Measurements from ENCODE around the gene TMEM238L.
A peak's percentile ranks its signal among the peaks of the same experiment; 100 is the strongest.

TMEM238L gene

DNA sequence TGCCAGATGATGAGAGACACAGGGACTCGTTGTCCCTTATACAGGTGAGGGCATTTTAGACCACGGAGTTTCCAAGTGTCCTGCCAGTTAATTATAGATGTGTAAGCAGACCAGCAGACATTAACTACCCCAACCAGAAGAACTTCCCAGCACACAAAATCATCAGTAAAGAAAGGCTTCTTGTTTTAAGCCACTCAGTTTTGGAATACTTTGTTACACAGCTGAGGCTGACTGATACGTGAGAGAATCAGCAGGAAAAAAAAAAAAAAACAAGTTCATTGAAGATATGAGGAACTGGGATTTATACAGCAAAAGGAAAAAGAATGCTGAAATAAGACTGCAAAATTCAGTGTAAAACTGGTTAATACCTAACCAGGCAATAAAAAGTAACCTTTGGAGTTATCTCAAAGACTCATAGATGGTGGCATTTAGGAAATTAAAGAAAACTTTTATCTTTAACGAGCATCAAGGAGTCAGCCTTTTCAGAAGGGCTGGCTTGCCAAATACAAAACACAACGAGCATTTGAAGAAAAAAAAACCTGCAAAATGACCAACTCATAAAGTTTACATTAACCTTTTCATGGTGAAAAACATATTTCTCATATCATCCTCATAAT, 28.1 kb downstream of the TMEM238L start:
- no peak for DNase-seq (ENCODE audit: low read depth in 1 of 2, low spot score in 1 of 2)

DNA sequence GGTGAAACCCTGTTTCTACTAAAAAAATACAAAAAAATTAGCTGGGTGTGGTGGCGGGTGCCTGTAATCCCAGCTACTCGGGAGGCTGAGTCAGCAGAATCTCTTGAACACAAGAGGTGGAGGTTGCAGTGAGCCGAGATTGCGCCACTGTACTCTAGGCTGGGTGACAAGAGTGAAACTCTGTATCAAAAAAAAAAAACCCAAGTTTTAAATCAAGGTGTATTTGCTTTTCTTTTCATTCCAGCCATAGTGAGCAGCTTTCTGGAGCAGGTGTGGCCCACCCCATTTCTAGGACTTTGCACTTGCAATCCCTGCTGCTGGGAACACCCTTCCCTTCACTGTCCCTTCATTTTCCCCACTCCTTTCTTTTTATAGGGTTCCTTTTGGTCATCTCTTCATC, 28.8 kb downstream of the TMEM238L start:
- no peak for DNase-seq (ENCODE audit: low read depth in 1 of 2, low spot score in 1 of 2)

DNA sequence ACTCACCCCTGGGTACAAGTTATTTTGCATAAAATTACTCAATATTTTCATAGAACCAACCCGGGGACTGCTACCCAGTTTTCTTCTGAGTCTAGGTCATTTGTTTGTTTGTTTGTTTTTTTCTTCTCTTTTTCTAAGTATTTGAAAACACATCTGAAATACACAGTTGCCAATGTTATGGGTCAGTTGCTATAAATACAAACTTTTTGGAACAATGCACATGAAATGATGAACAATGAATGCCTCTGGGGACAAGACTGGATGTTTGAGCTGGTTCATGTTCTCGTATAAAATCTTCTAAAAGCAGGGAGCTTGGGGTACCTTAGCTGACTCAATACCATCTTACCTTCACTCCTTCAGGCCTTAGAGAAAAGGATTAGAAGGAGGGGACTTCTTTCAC, 30.5 kb downstream of the TMEM238L start:
- DNase-seq (ENCODE audit: low read depth in 1 of 2, low spot score in 1 of 2): no peak

DNA sequence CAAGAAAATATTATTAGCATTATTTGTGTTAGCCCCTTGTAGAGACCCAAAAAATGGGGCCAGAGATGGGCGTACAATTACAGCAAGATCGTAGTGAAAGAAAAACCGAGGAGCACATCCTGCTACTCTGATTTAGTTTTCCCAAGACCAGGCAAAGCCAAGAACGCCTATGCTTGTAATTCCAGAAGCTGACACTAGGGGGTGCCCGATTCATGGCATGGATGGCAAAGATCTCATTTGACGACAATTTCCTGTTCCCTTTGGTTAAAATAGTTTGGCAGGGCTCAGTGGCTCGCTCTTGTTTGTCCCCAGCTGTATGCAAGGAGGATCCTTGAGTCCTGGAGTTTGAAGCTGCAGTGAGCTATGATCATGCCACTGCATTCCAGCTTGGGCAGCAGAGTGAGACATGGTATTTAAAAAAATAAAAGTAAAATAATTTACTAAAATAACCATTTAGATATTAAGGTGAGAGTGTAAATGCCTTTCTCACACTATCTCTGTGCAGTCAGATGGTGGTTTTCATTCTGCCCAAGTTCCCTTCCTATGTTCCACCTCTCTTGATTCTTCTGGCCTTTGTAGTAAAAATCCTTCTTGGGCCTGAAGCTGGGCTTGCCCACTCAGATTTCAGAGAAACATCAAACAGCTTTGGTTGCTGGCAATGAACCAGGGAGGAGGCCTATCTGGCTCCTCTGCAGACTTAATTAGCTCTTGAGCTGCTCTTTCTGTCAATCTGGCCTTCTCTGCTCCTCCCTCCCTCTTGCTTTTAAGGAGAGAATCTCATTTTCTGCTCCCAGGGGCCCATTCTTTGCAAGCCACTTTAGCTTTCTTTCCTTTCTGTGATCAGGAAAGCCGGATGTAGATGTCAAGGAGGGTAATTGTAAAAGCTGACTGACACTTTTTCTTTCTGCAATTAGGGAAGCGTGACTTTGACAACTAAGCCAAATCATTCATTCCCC, 31.2 kb downstream of the TMEM238L start:
- peak; percentile 7 to 27 for DNase-seq (ENCODE audit: low read depth in 1 of 2, low spot score in 1 of 2)

DNA sequence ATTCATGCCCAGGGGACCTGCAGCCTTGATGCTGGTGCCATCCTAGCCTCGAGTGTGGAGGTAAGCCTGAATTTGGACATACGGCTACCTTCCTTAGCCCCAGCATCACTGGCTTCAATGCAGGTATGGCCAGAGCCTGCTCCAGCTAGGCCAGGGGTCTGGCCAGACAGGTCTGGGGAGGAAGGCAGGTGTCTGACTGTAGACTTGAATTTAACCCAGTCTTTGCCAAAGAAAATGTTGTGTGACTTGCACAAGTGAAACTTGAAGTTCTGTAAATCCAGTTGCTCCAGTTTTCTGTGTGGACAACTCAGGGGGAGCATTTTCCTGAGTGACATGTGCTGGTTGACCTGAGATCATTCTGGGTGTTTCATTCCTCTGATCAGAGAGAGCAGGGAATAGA, 32.8 kb downstream of the TMEM238L start:
- no peak for DNase-seq (ENCODE audit: low read depth in 1 of 2, low spot score in 1 of 2)

DNA sequence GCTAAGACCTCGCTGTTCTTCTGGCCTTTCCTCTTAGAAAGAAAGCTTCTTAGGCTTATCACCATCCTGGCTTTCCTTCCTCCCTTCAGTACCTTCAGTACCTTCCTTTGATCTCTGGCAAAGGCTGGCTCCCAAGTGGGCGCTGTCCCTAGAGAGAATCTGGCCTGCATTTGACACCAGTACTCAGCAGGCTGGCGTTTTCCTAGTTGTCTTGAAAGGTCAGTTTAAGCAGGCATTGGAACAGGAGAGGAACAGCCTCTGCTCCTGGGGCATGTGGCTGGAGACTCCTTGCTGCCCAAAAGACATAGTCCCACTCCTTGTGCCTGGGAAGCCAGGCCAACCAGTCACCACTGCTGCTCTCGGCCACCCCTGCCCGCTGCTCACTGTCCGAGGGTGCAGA, 34.1 kb downstream of the TMEM238L start:
- DNase-seq (ENCODE audit: low read depth in 1 of 2, low spot score in 1 of 2): no peak

DNA sequence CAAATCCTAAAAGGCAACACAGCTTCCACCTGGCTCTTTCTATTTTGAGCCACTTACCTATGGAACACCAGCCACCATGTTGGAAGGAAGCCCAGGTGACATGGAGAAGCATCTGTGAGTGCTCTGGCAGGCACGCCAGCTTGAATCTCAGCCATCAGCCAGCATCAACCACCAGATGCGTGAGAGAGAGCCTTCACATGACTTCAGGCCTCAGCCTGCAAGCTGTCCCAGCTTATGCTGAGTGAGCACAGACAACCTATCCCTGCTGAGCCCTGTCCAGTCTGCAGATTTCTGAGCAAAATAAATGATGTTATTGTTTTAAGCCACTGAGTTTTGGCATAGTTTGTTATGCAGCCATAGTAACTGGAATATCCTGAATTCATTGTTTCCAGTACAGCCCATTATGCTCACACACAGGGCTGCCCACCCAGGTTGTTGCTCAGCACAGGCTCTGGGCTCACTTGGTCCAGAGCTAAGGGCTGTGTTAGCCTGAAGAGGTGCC, 35.1 kb downstream of the TMEM238L start:
- no peak for DNase-seq (ENCODE audit: low read depth in 1 of 2, low spot score in 1 of 2)

DNA sequence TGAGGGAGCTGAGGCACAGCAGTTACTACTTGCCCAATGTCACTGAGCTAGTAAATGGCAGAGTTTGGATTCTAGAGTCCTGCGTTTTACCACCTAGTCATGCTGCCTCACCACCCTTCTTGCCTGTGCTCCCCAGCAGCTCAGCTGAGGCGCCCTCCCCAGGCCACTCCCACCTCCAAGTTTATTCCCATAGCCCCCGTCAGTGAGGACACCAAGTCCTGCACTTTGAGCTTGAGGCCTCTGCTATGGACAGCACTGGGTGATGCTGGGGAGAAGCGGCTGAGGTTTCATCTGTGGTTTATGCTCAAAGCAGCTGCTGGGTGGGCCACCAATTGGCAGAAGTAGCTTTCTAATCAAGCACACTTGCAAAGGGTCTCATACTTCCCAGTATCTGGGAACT, 36.7 kb downstream of the TMEM238L start:
- no peak for DNase-seq (ENCODE audit: low read depth in 1 of 2, low spot score in 1 of 2)

DNA sequence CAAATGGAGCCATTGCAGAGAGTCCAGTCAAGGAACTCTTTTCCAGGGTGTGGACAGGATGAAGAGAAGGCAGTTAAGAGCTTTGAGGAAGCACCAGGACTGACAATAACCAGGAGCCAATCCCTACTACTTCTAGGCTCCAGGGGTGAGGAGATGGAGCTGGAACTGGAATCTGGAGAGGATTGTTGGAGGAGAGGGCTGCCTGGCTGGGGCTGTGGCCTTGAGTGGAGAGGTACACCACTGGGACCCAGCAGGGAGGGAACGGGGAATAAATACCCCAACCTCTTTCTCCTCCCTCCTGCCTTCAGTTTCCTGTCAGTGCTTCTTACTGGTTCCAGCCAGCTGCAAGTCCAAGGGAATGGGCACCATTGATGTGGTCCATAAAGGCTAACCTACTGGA, 41.9 kb downstream of the TMEM238L start:
- DNase-seq (ENCODE audit: low read depth in 1 of 2, low spot score in 1 of 2): no peak

DNA sequence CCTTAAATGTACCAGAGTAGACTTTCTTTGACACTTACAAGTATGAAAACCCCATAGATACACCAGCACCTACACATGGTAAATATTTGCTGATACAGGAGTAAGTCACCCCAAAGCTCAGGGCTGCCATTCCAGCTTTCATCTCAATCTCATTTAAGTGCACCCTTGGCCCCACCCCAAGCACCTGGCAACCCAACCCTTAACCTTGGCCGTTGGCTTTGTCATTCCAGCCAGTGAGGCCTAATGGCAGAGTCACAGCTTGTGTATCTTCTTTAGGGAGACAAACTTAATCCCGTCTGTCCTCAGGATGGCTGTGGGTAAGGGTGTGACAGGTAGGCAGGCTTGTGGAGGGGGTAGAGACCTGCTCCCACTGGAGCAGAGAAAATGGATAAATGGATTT, 42.6 kb downstream of the TMEM238L start:
- no peak for DNase-seq (ENCODE audit: low read depth in 1 of 2, low spot score in 1 of 2)

DNA sequence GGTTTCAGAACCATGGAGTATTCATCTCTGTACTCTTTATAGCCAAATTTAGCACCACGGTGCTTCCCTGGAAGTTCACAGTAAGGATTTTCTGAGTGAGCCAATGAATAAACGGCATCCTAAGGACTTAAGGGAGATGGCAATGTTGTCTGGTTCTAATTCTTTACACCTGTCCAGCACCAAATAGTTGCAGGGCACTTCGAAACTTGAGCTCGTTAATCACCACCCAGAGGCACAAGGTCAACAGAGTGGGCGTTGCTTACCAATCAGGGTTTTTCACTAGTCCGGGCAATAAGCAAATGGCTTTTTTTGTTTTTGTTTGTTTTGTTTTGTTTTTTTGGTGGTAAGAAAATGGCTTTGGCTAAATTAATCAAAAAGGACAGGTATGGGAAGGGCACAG, 45.8 kb downstream of the TMEM238L start:
- no peak for DNase-seq (ENCODE audit: low read depth in 1 of 2, low spot score in 1 of 2)

DNA sequence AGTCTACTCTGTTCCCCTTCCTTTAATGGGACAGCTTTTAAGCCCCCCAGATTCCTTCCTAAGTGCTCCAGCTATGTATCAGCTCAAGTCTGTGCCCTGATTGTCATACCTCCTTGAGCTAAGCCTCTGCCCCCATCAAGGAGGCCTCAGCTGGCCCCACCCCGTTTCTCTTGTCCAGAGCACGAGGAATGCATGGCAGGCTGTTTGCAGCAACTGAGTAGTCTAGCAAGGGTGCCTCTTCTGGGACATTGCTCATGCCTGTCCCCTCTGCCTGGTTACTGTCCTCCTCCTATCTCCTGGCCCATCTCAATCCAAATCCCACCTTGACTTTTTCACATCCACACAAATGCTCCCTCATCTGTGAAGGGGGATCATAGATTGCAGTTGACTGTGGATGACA, 46.3 kb downstream of the TMEM238L start:
- DNase-seq (ENCODE audit: low read depth in 1 of 2, low spot score in 1 of 2): no peak

DNA sequence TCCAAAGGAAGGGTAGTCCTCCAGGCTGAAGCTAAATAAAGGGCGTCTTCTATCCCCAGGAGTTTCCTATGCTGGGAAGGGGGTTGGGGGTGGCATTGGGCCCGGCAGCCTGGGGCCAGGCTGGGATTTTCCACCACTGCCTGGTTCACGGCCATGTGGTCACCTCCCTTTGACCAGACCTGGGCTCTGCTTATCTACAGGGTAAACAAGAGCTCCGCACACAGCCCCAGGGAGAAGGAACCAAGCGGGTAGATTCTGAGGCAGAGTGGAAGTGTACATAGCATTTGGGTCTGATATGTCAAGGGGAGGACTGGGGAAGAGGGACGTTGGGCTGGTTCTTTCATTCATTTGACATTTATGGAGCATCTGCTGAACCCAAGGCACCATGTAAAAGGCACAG, 46.8 kb downstream of the TMEM238L start:
- DNase-seq (ENCODE audit: low read depth in 1 of 2, low spot score in 1 of 2): no peak

DNA sequence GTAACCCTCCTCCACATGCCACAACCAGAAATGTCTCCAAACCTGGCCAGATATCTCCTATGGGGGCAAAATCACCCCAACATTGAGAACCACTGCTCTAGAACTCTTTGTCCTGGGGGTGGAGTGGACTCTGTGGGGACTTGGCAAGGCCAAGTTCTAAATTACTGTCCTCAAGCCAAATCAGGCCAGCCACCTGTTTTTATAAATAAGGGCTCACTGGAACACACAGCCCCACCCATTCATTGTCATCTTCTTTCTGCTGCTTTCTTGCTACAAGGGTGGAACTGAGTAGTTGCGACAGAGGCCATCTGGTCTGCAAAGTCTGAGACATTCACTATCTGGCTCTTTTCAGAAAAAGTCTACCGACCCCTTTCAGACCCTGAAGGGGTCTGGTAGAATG, 47.3 kb downstream of the TMEM238L start:
- no peak for DNase-seq (ENCODE audit: low read depth in 1 of 2, low spot score in 1 of 2)

DNA sequence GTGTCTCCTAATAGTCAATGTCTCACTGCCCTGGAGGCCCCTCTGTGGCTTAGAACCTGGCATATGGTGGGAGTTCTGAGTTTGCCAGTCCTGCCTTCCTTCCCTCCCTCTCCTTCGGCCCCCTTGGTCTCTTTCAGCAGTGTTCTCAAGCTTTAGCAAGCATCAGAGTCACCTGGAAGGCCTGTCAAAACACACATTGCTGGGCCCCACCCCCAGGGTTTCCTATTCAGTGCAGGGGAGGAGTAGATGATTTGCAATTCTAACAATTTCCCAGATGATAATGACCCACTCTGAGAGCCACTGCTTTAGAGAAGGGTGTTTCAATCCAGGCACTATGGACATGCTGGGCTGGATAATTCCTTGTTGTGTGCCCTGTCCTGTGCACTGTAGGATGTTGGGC, 47.7 kb downstream of the TMEM238L start:
- no peak for DNase-seq (ENCODE audit: low read depth in 1 of 2, low spot score in 1 of 2)

DNA sequence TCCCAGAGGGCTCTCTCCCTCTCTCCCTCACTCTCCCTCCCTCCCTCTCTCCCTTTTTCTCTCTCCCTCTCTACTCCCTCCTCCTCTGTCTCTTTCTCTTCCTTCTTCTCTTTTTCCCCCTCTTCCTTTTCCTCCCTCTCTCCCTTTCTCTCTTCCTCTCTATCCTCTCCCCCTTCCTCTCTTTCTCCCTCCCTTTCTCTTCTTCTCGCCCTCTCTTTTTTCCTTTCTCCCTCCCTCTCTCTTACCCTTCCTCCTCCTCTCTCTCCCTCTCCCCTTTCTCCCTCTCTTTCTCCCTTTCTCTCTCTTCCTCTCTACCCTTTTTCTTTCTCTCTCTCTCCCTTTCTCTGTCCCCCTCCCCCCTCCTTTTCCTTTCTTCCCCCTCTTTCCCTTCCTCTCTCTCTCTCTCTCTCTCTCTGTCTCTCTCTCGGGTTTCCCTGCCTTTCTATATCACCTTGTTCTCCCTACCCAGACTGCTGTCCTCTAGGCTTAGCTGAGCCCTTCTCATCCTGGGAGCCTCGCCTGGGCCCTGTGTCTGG, 48.2 kb downstream of the TMEM238L start:
- no peak for DNase-seq (ENCODE audit: low read depth in 1 of 2, low spot score in 1 of 2)

DNA sequence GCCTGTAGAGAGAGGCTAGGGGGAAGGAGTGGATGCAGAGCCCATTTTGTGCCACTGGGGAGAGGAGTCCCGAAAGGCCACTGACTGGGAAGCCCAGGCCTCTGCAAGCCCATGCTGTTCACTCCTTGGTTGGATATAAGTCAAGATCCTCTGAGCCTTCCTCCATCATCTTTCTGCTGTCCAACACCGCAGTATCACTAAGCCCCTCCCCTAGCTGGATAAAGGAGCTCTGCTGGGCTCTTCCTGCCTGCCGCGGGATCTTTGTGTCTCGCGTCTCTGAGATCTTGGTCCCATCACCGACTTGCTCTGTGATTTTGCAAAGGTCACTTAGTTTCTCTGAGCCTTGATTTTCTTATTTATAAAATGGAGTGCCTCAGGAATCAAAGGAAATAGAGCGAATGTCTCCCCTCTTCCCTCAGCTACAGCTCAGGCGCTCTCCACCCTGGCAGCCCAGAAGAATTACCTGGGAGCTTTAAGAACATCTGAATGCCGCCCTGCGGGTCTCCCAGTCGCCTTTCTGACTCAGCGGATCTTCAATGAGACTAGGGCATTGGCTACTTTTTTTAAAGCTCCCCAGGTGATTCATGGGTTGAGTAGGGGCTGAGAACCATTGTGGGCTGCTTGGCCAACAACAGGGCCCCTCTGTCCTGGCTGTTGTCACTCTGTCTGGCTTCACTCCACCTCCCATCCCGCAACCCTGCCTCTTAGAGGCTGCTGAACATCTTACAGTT, 48.9 kb downstream of the TMEM238L start:
- DNase-seq (ENCODE audit: low read depth in 1 of 2, low spot score in 1 of 2): no peak

DNA sequence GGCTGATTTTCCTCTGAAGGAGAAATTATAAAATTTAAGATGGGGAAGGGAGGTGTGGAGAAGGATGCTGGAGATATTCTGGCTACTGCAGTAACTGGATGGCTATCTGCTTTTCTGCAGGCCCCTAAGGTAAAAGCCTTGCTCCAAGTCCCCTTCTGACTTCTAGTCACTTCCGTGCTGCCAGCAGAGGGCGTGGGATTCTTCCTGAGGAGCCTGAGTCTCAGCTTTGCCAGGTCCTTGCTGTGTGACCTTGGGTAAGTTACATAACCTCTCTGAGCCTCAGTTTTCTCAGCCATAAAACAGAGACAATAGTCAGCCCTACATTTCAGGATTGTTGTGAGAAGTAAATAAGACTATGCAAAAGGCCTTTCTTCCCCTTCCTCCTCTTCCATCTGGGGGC, 49.8 kb downstream of the TMEM238L start:
- no peak for DNase-seq (ENCODE audit: low read depth in 1 of 2, low spot score in 1 of 2)

DNA sequence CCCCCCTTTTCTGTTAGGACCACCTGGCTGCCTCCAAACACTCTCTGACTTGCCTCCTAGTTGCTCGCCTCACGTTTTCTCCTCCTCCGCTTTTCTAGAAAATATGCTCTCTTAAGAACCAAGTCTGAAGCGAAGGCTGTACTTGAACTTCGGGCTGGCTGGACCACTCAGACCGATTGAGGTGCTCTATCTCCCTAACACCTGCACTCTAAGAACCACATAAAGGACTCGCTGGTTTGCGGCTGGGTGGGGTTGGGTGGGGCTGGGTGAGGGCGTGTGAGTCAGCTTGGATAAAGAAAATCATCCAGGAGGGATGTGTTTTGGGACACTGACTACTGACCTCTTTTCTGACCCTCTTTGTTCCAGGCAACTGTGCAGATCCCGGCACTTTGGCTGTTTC, 51.2 kb downstream of the TMEM238L start:
- DNase-seq (ENCODE audit: low read depth in 1 of 2, low spot score in 1 of 2): no peak

DNA sequence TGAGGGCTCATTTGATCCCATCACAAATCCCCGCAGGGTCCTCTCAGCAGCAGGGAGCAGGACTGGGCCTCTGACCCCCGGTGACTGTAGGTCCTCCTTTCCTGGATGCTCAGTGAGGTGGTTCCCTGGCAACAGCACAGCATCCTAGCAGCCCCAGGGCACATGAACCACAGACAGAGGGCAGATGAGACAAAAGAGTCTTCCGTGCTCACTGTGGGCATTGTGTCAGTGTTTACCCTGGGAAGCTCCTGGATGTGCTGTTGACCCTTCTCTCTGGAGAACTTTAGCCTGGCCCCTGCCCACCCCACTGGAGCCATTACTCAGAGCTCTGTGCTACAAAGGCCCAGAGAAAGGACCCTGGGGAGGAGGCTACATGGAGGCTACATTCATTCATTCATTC, 52.3 kb downstream of the TMEM238L start:
- DNase-seq (ENCODE audit: low read depth in 1 of 2, low spot score in 1 of 2): no peak

DNA sequence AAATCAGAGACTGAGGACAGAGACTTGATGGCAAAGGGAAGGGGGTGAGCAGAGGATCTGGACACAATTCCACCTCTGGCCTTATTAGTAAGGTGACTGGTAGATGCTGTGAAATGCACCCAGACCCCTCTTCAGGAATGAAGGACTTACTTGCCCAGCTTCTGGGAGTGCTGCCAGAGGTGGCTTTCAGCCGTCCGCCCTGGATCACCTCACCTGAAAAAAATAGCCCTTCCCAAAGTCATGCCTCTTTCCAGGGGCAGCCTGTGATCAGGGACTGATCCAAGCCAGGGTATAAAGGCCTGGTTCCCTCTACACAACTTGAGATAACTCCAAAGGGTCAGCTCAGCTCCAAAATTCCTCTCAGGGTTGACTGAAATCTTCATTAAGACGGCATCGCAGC, 53.7 kb downstream of the TMEM238L start:
- DNase-seq (ENCODE audit: low read depth in 1 of 2, low spot score in 1 of 2): no peak
